WTC11 (cell line): ENCODE measurements around the gene RCN1. TPM values are rescaled to one million over a fixed set of nuclear protein-coding genes. Genes with fewer than 3 reads are reported as not detected.
A peak's percentile ranks its signal among the peaks of the same experiment; 100 is the strongest.

Experiments
- ATAC-seq: fragments of 200-7000 bp; cut with Tn5 transposase; 2 replicates; pipeline ENCODE4 v1.10.0; 2021; ENCODE audit warnings: mild to moderate bottlenecking, moderate library complexity
- CTCF ChIA-PET: fragments of 300-600 bp; sonication (Branson Sonifier 250); formaldehyde crosslinking; loops from one replicate; lab custom pipeline; 2021; ENCODE audit warnings: antibody characterized with exemption; lab: Charles Lee
- POLR2A ChIA-PET: fragments of 350-600 bp; sonication (Branson Sonifier 250); formaldehyde crosslinking; loops from one replicate; lab custom pipeline; 2021; ENCODE audit warnings: antibody characterized with exemption; lab: Charles Lee
- DNase-seq: peaks from one replicate; pipeline ENCODE4 v3.0.0; 2021; ENCODE audit warnings: low spot score
- H3K27ac Mint-ChIP-seq: 2 replicates; pipeline ENCODE4 v1.8.0; 2021; ENCODE audit warnings: mixed read lengths
- H3K27me3 Mint-ChIP-seq: 2 replicates; pipeline ENCODE4 v1.8.0; 2021; ENCODE audit warnings: low read depth, mild to moderate bottlenecking, moderate library complexity, mixed read lengths
- H3K36me3 Mint-ChIP-seq: 2 replicates; pipeline ENCODE4 v1.8.0; 2021; ENCODE audit warnings: mixed read lengths
- H3K4me1 Mint-ChIP-seq: 2 replicates; pipeline ENCODE4 v1.8.0; 2022; ENCODE audit warnings: mixed read lengths
- H3K4me3 Mint-ChIP-seq: 2 replicates; pipeline ENCODE4 v1.8.0; 2021; ENCODE audit warnings: mild to moderate bottlenecking, moderate library complexity, mixed read lengths
- H3K9me3 Mint-ChIP-seq: 2 replicates; pipeline ENCODE4 v1.8.0; 2021; ENCODE audit warnings: mixed read lengths
- CBFB ChIP-seq: sonication (generic); formaldehyde crosslinking; IDR thresholded peaks from 2 replicates; pipeline ENCODE4 v1.8.1; 2022; ENCODE audit warnings: mild to moderate bottlenecking, low read depth, missing genetic modification reagents
- CDX4 ChIP-seq: fragments of 250-450 bp; sonication (Bioruptor Pico); IDR thresholded peaks from 2 replicates; pipeline ENCODE4 v1.9.0; 2021; ENCODE audit warnings: moderate library complexity, mild to moderate bottlenecking, inconsistent platforms, borderline replicate concordance
- ESRRA ChIP-seq: sonication (generic); formaldehyde crosslinking; IDR thresholded peaks from 2 replicates; pipeline ENCODE4 v1.8.1; 2022; ENCODE audit warnings: mild to moderate bottlenecking, missing genetic modification reagents, borderline replicate concordance
- FOXJ3 ChIP-seq: sonication (generic); formaldehyde crosslinking; IDR thresholded peaks from 2 replicates; pipeline ENCODE4 v1.9.0; 2021; ENCODE audit warnings: missing genetic modification reagents, mild to moderate bottlenecking, borderline replicate concordance
- GRHL2 ChIP-seq: fragments of 250-450 bp; sonication (Bioruptor Pico); IDR thresholded peaks from 2 replicates; pipeline ENCODE4 v1.8.0; 2022; ENCODE audit warnings: mild to moderate bottlenecking, moderate library complexity; ENCODE audit not compliant: insufficient replicate concordance, severe bottlenecking
- MXD4 ChIP-seq: fragments of 250-450 bp; sonication (Bioruptor Pico); IDR thresholded peaks from 2 replicates; pipeline ENCODE4 v1.8.0; 2021; ENCODE audit warnings: mild to moderate bottlenecking, moderate library complexity, borderline replicate concordance
- MYBL2 ChIP-seq: sonication (generic); formaldehyde crosslinking; IDR thresholded peaks from 2 replicates; pipeline ENCODE4 v1.8.1; 2023; ENCODE audit warnings: mild to moderate bottlenecking, moderate library complexity, missing genetic modification reagents
- NFATC4 ChIP-seq: fragments of 250-450 bp; sonication (Bioruptor Pico); IDR thresholded peaks from 2 replicates; pipeline ENCODE4 v1.9.0; 2021; ENCODE audit warnings: mild to moderate bottlenecking
- NR3C1 ChIP-seq: sonication (generic); formaldehyde crosslinking; conservative IDR thresholded peaks from 2 replicates; pipeline ENCODE4 v1.8.1; 2023; ENCODE audit warnings: low read depth, mild to moderate bottlenecking, missing genetic modification reagents
- RORB ChIP-seq: fragments of 250-450 bp; sonication (Bioruptor Pico); IDR thresholded peaks from 2 replicates; pipeline ENCODE4 v1.9.0; 2021; ENCODE audit warnings: mild to moderate bottlenecking
- SMAD3 ChIP-seq: sonication (generic); formaldehyde crosslinking; IDR thresholded peaks from 2 replicates; pipeline ENCODE4 v1.8.0; 2022; ENCODE audit warnings: missing genetic modification reagents, mild to moderate bottlenecking, borderline replicate concordance
- SP1 ChIP-seq: sonication (generic); formaldehyde crosslinking; conservative IDR thresholded peaks from 2 replicates; pipeline ENCODE4 v1.8.1; 2022; ENCODE audit warnings: missing genetic modification reagents
- TEAD4 ChIP-seq: sonication (generic); formaldehyde crosslinking; IDR thresholded peaks from 2 replicates; pipeline ENCODE4 v1.8.0; 2022; ENCODE audit warnings: mild to moderate bottlenecking, missing genetic modification reagents
- ZBTB21 ChIP-seq: sonication (generic); formaldehyde crosslinking; IDR thresholded peaks from 2 replicates; pipeline ENCODE4 v1.8.1; 2023; ENCODE audit warnings: mild to moderate bottlenecking, missing genetic modification reagents, borderline replicate concordance
- ZNF232 ChIP-seq: sonication (generic); formaldehyde crosslinking; IDR thresholded peaks from 2 replicates; pipeline ENCODE4 v1.8.0; 2022; ENCODE audit warnings: mild to moderate bottlenecking, missing genetic modification reagents
- total RNA-seq: library from RNA; stranded (reverse); gene quantifications from 3 replicates; pipeline ENCODE4 v1.2.3, GENCODE V29; 2021
- TF ChIP-seq, protein P1 (sequence below): sonication (generic); formaldehyde crosslinking; IDR thresholded peaks from 2 replicates; pipeline ENCODE4 v1.8.1; 2023; ENCODE audit warnings: mild to moderate bottlenecking, missing genetic modification reagents
- TF ChIP-seq, protein P2 (sequence below): sonication (generic); formaldehyde crosslinking; IDR thresholded peaks from 2 replicates; pipeline ENCODE4 v1.8.0; 2022; ENCODE audit warnings: mild to moderate bottlenecking, missing genetic modification reagents
- TF ChIP-seq, protein P3 (sequence below): sonication (generic); formaldehyde crosslinking; IDR thresholded peaks from 2 replicates; pipeline ENCODE4 v1.8.1; 2022; ENCODE audit warnings: low read depth, missing genetic modification reagents, borderline replicate concordance
- TF ChIP-seq, protein P4 (sequence below): sonication (generic); formaldehyde crosslinking; IDR thresholded peaks from 2 replicates; pipeline ENCODE4 v1.8.1; 2022; ENCODE audit warnings: mild to moderate bottlenecking, moderate library complexity, missing genetic modification reagents
- TF ChIP-seq, protein P5 (sequence below): sonication (generic); formaldehyde crosslinking; IDR thresholded peaks from 2 replicates; pipeline ENCODE4 v1.8.1; 2022; ENCODE audit warnings: low read depth, mild to moderate bottlenecking, moderate library complexity, missing genetic modification reagents, borderline replicate concordance
- TF ChIP-seq, protein P6 (sequence below): sonication (generic); formaldehyde crosslinking; IDR thresholded peaks from 2 replicates; pipeline ENCODE4 v1.8.0; 2023; ENCODE audit warnings: missing genetic modification reagents

The RCN1 gene
- total RNA-seq, 1 experiment from 2014 or later: 96.2 TPM

GRCh38 chr11:32092581-32093170, 1.8 kb downstream of the RCN1 start:
- H3K9me3 Mint-ChIP-seq: no peaks in the 10 kb centered on the region
- TF ChIP-seq TEAD4 (CRISPR knock-in tag) (no peak), CDX4 (CRISPR knock-in tag) (no peak)
- no peak overlapping the region for H3K27ac Mint-ChIP-seq
- ChIA-PET POLR2A (no interaction called here), CTCF (no interaction called here)
- H3K4me1 Mint-ChIP-seq: peaks cover 37% of the 10 kb centered on the region
- peak overlapping the region; percentile 82 for H3K4me3 Mint-ChIP-seq
- DNase-seq: no peak
- peaks cover 16% of the 10 kb centered on the region for H3K27me3 Mint-ChIP-seq
- no peak for ATAC-seq
- peaks cover 26% of the 10 kb centered on the region for H3K36me3 Mint-ChIP-seq

GRCh38 chr11:32094923-32095322, 4.0 kb downstream of the RCN1 start:
- ChIA-PET CTCF (interaction anchor here (0.9 kb wide), 1 partner anchor 137 kb away, joined by 4 read pairs; no protein-coding TSS in a partner anchor), POLR2A (no interaction called here)
- H3K27ac Mint-ChIP-seq: no peak overlapping the region
- no peak for ATAC-seq
- no peaks in the 10 kb centered on the region for H3K9me3 Mint-ChIP-seq
- DNase-seq: no peak
- no peak overlapping the region for H3K4me3 Mint-ChIP-seq
- peaks cover 23% of the 10 kb centered on the region for H3K4me1 Mint-ChIP-seq
- no peak for TF ChIP-seq NR3C1 (CRISPR knock-in tag)
- TF ChIP-seq SP1 (CRISPR knock-in tag): no peak
- TF ChIP-seq ZNF232 (CRISPR knock-in tag): no peak
- TF ChIP-seq, protein P1, sequence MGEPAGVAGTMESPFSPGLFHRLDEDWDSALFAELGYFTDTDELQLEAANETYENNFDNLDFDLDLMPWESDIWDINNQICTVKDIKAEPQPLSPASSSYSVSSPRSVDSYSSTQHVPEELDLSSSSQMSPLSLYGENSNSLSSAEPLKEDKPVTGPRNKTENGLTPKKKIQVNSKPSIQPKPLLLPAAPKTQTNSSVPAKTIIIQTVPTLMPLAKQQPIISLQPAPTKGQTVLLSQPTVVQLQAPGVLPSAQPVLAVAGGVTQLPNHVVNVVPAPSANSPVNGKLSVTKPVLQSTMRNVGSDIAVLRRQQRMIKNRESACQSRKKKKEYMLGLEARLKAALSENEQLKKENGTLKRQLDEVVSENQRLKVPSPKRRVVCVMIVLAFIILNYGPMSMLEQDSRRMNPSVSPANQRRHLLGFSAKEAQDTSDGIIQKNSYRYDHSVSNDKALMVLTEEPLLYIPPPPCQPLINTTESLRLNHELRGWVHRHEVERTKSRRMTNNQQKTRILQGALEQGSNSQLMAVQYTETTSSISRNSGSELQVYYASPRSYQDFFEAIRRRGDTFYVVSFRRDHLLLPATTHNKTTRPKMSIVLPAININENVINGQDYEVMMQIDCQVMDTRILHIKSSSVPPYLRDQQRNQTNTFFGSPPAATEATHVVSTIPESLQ (CRISPR knock-in tag): no peak
- TF ChIP-seq, protein P2, sequence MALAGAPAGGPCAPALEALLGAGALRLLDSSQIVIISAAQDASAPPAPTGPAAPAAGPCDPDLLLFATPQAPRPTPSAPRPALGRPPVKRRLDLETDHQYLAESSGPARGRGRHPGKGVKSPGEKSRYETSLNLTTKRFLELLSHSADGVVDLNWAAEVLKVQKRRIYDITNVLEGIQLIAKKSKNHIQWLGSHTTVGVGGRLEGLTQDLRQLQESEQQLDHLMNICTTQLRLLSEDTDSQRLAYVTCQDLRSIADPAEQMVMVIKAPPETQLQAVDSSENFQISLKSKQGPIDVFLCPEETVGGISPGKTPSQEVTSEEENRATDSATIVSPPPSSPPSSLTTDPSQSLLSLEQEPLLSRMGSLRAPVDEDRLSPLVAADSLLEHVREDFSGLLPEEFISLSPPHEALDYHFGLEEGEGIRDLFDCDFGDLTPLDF (CRISPR knock-in tag): no peak
- TF ChIP-seq, protein P3, sequence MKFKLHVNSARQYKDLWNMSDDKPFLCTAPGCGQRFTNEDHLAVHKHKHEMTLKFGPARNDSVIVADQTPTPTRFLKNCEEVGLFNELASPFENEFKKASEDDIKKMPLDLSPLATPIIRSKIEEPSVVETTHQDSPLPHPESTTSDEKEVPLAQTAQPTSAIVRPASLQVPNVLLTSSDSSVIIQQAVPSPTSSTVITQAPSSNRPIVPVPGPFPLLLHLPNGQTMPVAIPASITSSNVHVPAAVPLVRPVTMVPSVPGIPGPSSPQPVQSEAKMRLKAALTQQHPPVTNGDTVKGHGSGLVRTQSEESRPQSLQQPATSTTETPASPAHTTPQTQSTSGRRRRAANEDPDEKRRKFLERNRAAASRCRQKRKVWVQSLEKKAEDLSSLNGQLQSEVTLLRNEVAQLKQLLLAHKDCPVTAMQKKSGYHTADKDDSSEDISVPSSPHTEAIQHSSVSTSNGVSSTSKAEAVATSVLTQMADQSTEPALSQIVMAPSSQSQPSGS: no peak
- TF ChIP-seq, protein P4, sequence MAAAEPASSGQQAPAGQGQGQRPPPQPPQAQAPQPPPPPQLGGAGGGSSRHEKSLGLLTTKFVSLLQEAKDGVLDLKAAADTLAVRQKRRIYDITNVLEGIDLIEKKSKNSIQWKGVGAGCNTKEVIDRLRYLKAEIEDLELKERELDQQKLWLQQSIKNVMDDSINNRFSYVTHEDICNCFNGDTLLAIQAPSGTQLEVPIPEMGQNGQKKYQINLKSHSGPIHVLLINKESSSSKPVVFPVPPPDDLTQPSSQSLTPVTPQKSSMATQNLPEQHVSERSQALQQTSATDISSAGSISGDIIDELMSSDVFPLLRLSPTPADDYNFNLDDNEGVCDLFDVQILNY (CRISPR knock-in tag): no peak
- TF ChIP-seq MXD4: no peak
- H3K27me3 Mint-ChIP-seq: peaks cover 2% of the 10 kb centered on the region
- H3K36me3 Mint-ChIP-seq: peaks cover 49% of the 10 kb centered on the region

DNA sequence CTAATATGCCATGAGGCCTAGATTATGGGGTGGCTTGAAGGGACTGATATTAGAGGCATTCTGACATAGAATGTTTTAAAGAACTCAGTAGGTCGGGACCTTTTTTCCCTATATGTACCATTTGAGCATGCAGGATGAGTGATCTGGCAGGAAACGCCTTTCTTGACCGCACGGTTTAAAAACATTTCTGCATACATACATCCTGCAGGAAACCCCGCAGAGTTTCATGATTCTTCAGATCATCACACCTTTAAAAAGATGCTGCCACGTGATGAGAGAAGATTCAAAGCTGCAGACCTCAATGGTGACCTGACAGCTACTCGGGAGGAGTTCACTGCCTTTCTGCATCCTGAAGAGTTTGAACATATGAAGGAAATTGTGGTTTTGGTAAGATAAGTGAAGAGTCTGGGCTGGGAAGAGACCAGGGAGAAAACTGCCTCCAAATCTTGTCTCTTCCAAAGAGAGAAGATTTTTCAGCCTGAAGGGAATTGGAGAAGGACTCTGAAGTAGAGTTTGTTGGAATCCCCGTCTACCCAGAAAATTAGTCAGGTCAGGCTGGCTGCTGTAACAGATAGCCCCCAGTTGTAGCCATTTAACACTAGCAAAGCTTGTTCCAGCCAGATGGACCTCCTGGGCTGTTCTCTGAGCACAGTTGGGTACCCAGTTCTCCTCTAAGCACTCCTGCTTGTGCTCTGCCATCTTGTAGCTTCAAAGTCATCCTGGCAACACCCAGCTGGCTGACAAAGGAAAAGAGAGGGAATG, 7.4 kb downstream of the RCN1 start:
- Mint-ChIP-seq H3K4me1 (peaks cover 7% of the 10 kb centered on the region), H3K9me3 (no peaks in the 10 kb centered on the region), H3K27ac (no peak overlapping the region), H3K27me3 (no peaks in the 10 kb centered on the region), H3K36me3 (peaks cover 75% of the 10 kb centered on the region), H3K4me3 (no peak overlapping the region)
- ChIA-PET CTCF (no interaction called here), POLR2A (no interaction called here)
- TF ChIP-seq FOXJ3 (CRISPR knock-in tag): no peak
- TF ChIP-seq ESRRA (CRISPR knock-in tag): no peak
- TF ChIP-seq, protein P5, sequence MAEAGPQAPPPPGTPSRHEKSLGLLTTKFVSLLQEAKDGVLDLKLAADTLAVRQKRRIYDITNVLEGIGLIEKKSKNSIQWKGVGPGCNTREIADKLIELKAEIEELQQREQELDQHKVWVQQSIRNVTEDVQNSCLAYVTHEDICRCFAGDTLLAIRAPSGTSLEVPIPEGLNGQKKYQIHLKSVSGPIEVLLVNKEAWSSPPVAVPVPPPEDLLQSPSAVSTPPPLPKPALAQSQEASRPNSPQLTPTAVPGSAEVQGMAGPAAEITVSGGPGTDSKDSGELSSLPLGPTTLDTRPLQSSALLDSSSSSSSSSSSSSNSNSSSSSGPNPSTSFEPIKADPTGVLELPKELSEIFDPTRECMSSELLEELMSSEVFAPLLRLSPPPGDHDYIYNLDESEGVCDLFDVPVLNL: no peak
- TF ChIP-seq, protein P6, sequence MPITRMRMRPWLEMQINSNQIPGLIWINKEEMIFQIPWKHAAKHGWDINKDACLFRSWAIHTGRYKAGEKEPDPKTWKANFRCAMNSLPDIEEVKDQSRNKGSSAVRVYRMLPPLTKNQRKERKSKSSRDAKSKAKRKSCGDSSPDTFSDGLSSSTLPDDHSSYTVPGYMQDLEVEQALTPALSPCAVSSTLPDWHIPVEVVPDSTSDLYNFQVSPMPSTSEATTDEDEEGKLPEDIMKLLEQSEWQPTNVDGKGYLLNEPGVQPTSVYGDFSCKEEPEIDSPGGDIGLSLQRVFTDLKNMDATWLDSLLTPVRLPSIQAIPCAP (CRISPR knock-in tag): no peak
- TF ChIP-seq ZBTB21 (CRISPR knock-in tag): no peak
- no peak for TF ChIP-seq MYBL2 (CRISPR knock-in tag)
- TF ChIP-seq RORB (CRISPR knock-in tag): no peak
- no peak for TF ChIP-seq NFATC4 (CRISPR knock-in tag)
- no peak for TF ChIP-seq GRHL2 (CRISPR knock-in tag)
- TF ChIP-seq SMAD3 (CRISPR knock-in tag): no peak
- TF ChIP-seq CBFB: no peak
- ATAC-seq (no peak), DNase-seq (no peak)
